ENCODE measurements around the gene JUNB.

Gene JUNB

DNA sequence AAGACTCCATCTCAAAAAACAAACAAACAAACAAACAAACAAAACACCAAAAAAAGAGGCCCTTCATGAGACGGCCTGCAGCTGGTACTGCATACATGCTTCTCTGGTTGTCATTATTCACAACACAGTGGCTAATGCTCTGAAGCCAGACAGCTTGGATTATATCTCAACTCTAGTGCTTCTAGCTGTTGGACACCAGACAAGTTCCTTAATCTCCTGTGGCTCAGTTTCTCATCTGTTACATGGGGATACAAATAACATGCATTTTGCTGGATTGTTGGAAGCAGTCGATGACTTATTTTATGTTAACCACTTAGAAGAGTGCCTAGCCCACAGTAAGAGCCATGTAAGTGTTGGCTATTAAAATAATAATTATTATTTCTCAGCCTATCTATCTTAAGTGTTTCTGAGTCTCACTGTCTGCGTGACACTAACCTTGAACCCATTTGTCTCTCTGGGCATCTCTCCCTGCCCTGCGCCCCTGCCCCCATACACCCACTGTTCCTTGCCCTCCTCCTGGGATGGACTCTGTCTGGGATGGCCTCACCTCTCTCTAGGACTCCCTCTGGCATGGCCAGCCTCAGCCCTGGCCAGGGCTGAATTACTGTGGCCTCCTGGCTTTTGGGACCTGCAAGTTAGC, 3.1 kb upstream of the JUNB start:
- peaks cover 29 to 80% (median 73%) of the 10 kb centered on the region in 4 experiments for H3K4me1 ChIP-seq (ENCODE audit: control extremely low read depth in 1 of 4, control insufficient read depth in 4 of 4, insufficient read depth in 4 of 4, low read length in 3 of 4)
- H3K27ac ChIP-seq (ENCODE audit: insufficient read depth in 1 of 2, low read depth in 1 of 2, low read length in 2 of 2, poor library complexity in 1 of 2, severe bottlenecking in 2 of 2) = peak overlapping the region; percentile 79 to 96
- ChIA-PET CTCF (interaction anchor here (1.1 to 3.5 kb wide), 3 partner anchors 9 to 22 kb away, joined by 3 to 47 read pairs (median 10); no protein-coding TSS in a partner anchor), POLR2A (interaction anchor here (12.0 kb wide), 1 partner anchor 12 kb away, joined by 198 read pairs; the partner anchor contains the start of gene HOOK2)
- H3K9me3 ChIP-seq (ENCODE audit: control extremely low read depth in 1 of 5, control insufficient read depth in 4 of 5, insufficient read depth in 2 of 5, low read depth in 1 of 5, low read length in 4 of 5) = no peaks in the 10 kb centered on the region
- DNase-seq = no peak
- no peaks in the 10 kb centered on the region for H3K36me3 ChIP-seq (ENCODE audit: control insufficient read depth in 4 of 4, insufficient read depth in 4 of 4, low read length in 3 of 4)
- peak overlapping the region in 6 of 7 experiments; percentile 36 to 99 (median 82) for H3K4me3 ChIP-seq (ENCODE audit: control insufficient read depth in 1 of 7, extremely low read depth in 1 of 7, insufficient read depth in 4 of 7, low read depth in 2 of 7, low read length in 6 of 7)
- no peaks in the 10 kb centered on the region for H3K27me3 ChIP-seq (replicated peaks in 2 of 5; ENCODE audit: control insufficient read depth in 4 of 5, insufficient read depth in 5 of 5, low read length in 4 of 5)
- 93% methylated on average over 4 of the region's 4 CpGs for WGBS (ENCODE audit: insufficient coverage)

DNA sequence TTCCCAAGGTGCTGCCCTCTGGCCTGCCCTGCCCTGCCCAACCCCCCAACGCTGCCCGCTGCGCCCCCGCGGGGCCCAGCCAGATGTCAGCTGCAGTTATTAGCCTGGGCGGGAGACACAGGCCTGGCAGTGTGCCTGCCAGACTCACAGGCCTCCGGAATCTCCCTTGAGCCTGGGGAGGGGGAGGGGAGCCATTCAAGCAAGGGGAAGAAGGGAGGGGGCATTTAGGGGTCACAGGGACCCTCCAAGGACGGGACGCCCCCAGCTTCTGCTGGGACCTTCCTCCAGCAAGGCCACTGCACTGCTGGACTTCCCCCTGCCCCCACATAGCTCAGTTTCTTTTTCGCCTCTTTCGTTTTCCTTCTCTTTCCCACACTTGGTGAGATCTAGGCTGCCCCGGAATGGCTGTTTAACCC, 2.6 kb upstream of the JUNB start:
- WGBS (ENCODE audit: insufficient coverage) = 0% methylated on average over 5 of the region's 12 CpGs
- no peaks in the 10 kb centered on the region for H3K27me3 ChIP-seq (replicated peaks in 2 of 5; ENCODE audit: control insufficient read depth in 4 of 5, insufficient read depth in 5 of 5, low read length in 4 of 5)
- no peaks in the 10 kb centered on the region for H3K9me3 ChIP-seq (ENCODE audit: control extremely low read depth in 1 of 5, control insufficient read depth in 4 of 5, insufficient read depth in 2 of 5, low read depth in 1 of 5, low read length in 4 of 5)
- no peaks in the 10 kb centered on the region for H3K36me3 ChIP-seq (ENCODE audit: control insufficient read depth in 4 of 4, insufficient read depth in 4 of 4, low read length in 3 of 4)
- DNase-seq = peak in 2 of 3 donors; percentile 84 to 87
- CTCF ChIA-PET = interaction anchor here (1.1 to 3.5 kb wide), 3 partner anchors 8 to 23 kb away, joined by 3 to 47 read pairs (median 10); no protein-coding TSS in a partner anchor
- POLR2A ChIA-PET = interaction anchor here (0.6 to 12.0 kb wide), 3 partner anchors 13 to 366 kb away, joined by 3 to 198 read pairs (median 4); partner anchors contain the start of gene HOOK2
- H3K4me3 ChIP-seq (ENCODE audit: control insufficient read depth in 1 of 7, extremely low read depth in 1 of 7, insufficient read depth in 4 of 7, low read depth in 2 of 7, low read length in 6 of 7) = peak overlapping the region in 6 of 7 experiments; percentile 54 to 99 (median 82)
- H3K4me1 ChIP-seq (ENCODE audit: control extremely low read depth in 1 of 4, control insufficient read depth in 4 of 4, insufficient read depth in 4 of 4, low read length in 3 of 4) = peaks cover 26 to 78% (median 69%) of the 10 kb centered on the region in 4 experiments
- peak overlapping the region; percentile 79 to 96 for H3K27ac ChIP-seq (ENCODE audit: insufficient read depth in 1 of 2, low read depth in 1 of 2, low read length in 2 of 2, poor library complexity in 1 of 2, severe bottlenecking in 2 of 2)

DNA sequence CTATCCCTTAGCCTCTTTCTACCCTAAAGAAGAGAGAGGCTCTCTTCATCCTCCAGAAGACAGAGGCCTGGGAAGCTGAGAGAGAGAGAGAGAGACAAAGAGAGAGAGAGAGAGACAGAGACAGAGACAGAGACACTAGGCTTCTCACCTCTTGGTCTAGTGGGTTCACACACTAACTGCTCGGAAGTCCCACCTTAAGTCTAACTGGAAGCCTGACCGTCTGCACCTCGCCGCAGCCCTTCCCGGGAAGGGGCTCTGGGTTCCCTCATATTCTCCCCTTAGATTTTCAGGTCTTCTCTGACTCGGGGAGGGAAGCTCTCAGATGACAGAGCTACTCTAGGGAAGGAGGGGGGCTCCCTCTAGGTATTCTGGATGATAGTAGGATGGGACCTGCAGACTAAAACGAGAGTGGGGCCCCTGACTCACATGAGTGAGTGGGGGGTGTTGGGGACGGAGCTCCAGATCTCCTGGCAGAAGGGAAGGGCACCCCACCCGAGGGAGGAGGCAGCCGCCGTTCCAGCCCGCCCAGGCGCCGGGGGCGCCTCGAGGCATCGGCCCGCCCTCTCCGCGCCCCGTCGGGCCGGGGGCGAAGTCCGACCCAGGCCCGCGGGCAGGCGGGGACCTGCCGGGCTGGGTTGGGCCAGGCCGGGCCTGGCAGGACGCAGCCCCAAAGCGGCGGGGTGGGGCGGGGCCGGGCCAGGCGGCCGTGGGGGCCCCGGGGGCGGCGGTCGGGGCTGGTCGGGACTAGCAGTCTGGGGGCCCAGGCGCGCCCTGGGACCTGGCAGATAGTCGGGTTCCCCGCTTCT, 2.0 kb upstream of the JUNB start:
- under 1% methylated on average over 42 of the region's 46 CpGs for WGBS (ENCODE audit: insufficient coverage)
- Histone ChIP-seq H3K27me3 (replicated peaks in 2 of 5; ENCODE audit: control insufficient read depth in 4 of 5, insufficient read depth in 5 of 5, low read length in 4 of 5) (no peaks in the 10 kb centered on the region), H3K4me3 (ENCODE audit: control insufficient read depth in 1 of 7, extremely low read depth in 1 of 7, insufficient read depth in 4 of 7, low read depth in 2 of 7, low read length in 6 of 7) (peak overlapping the region; percentile 36 to 99 (median 93)), H3K36me3 (ENCODE audit: control insufficient read depth in 4 of 4, insufficient read depth in 4 of 4, low read length in 3 of 4) (no peaks in the 10 kb centered on the region), H3K4me1 (ENCODE audit: control extremely low read depth in 1 of 4, control insufficient read depth in 4 of 4, insufficient read depth in 4 of 4, low read length in 3 of 4) (peaks cover 24 to 78% (median 68%) of the 10 kb centered on the region in 4 experiments), H3K27ac (ENCODE audit: insufficient read depth in 1 of 2, low read depth in 1 of 2, low read length in 2 of 2, poor library complexity in 1 of 2, severe bottlenecking in 2 of 2) (peak overlapping the region; percentile 79 to 96), H3K9me3 (ENCODE audit: control extremely low read depth in 1 of 5, control insufficient read depth in 4 of 5, insufficient read depth in 2 of 5, low read depth in 1 of 5, low read length in 4 of 5) (no peaks in the 10 kb centered on the region)
- DNase-seq = peak in 2 of 3 donors; percentile 48 to 59
- POLR2A ChIA-PET = interaction anchor here (0.6 to 12.0 kb wide), 3 partner anchors 13 to 366 kb away, joined by 3 to 198 read pairs (median 4); partner anchors contain the start of gene HOOK2
- CTCF ChIA-PET = interaction anchor here (3.5 kb wide), 1 partner anchor 11 kb away, joined by 47 read pairs; no protein-coding TSS in a partner anchor

DNA sequence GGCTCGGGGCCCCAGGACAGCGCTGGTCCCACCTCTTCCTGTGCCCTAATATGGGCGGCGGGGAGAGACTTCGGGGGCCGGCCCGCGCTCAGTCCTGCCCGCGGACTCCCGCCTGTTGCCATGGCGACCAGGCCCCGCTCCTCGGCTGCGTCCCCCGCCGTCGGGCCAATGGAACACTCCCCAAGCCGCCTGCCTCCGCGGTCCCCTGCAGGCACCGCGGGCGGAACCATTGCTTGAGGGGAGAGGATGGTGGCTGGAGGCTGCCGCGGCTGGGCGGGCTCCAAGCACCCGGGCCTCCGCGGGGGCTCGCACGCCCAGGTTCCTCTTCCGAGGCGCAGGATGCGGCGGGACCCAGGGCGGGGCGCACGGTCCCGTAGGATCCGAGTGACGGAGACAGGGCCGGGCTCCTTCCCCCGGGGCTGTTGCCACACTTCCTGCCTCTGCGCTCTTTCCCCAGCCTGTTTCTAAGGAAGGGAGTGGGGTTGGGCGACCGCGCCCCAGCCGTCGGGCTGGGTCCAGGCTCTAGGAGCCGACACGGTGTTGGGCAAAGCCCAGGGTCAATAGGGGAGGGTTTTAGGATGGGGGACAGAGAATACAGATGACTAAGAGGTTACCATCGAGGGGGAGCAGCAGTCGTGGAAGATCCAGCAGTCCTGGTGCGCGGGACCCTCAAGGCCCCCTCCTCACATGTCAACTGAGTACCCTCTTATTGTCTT, 1.2 kb upstream of the JUNB start:
- CTCF ChIA-PET = interaction anchor here (3.5 to 15.3 kb wide), 2 partner anchors 12 to 21 kb away, joined by 47 to 612 read pairs; partner anchors contain the start of gene HOOK2
- Histone ChIP-seq H3K9me3 (ENCODE audit: control extremely low read depth in 1 of 5, control insufficient read depth in 4 of 5, insufficient read depth in 2 of 5, low read depth in 1 of 5, low read length in 4 of 5) (no peaks in the 10 kb centered on the region), H3K36me3 (ENCODE audit: control insufficient read depth in 4 of 4, insufficient read depth in 4 of 4, low read length in 3 of 4) (no peaks in the 10 kb centered on the region), H3K27me3 (replicated peaks in 2 of 5; ENCODE audit: control insufficient read depth in 4 of 5, insufficient read depth in 5 of 5, low read length in 4 of 5) (no peaks in the 10 kb centered on the region), H3K4me3 (ENCODE audit: control insufficient read depth in 1 of 7, extremely low read depth in 1 of 7, insufficient read depth in 4 of 7, low read depth in 2 of 7, low read length in 6 of 7) (peak overlapping the region; percentile 41 to 99 (median 93)), H3K27ac (ENCODE audit: insufficient read depth in 1 of 2, low read depth in 1 of 2, low read length in 2 of 2, poor library complexity in 1 of 2, severe bottlenecking in 2 of 2) (peak overlapping the region; percentile 94 to 96), H3K4me1 (ENCODE audit: control extremely low read depth in 1 of 4, control insufficient read depth in 4 of 4, insufficient read depth in 4 of 4, low read length in 3 of 4) (peaks cover 19 to 76% (median 66%) of the 10 kb centered on the region in 4 experiments)
- DNase-seq = peak; percentile 96 to 99 (median 97)
- WGBS (ENCODE audit: insufficient coverage) = 0% methylated on average over 48 of the region's 56 CpGs
- POLR2A ChIA-PET = interaction anchor here (0.5 to 12.0 kb wide), 5 partner anchors 7 to 365 kb away, joined by 3 to 198 read pairs (median 4); partner anchors contain the start of gene HOOK2

DNA sequence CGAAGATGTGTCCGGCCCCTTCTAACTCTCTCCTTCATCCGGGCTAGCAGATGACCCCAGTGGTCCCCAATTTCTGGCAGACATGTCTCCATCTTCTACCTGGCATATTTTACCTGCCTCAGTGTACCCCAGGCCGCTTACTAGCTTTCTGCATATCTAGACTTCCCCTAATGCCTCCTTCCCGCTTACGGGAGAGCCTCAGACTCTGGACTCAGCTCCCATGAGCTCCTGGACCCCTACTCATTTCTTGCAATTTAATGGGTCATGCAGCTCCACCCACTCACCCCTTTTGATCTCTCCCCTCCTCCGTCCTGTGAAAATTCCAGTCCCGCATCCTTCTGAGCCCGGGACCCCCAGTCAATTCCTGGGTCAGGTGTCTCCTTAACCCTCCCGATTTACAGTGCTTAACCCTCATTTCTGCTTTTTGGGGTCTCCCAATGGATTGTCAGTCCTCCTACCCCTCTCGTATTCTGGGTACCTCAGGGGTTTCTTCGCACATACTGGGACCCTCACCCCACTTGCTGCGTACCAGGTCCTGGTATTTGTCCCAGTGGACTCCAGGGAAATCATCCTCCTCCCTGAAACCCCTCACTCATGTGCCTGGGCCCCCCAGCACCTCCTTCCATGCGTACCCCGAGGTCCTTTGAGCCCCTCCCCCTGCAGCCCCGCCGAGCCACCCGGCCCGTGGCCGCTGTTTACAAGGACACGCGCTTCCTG, 500 bp upstream of the JUNB start:
- H3K27ac ChIP-seq (ENCODE audit: insufficient read depth in 1 of 2, low read depth in 1 of 2, low read length in 2 of 2, poor library complexity in 1 of 2, severe bottlenecking in 2 of 2) = peak overlapping the region; percentile 94 to 96
- ChIA-PET CTCF (interaction anchor here (0.8 to 15.3 kb wide), 4 partner anchors 22 to 143 kb away, joined by 3 to 612 read pairs (median 3); partner anchors contain the start of genes FARSA, FBXW9 and HOOK2), POLR2A (interaction anchor here (0.5 to 12.0 kb wide), 5 partner anchors 8 to 91 kb away, joined by 3 to 198 read pairs (median 3); partner anchors contain the start of gene HOOK2)
- H3K27me3 ChIP-seq (replicated peaks in 2 of 5; ENCODE audit: control insufficient read depth in 4 of 5, insufficient read depth in 5 of 5, low read length in 4 of 5) = no peaks in the 10 kb centered on the region
- no peaks in the 10 kb centered on the region for H3K9me3 ChIP-seq (ENCODE audit: control extremely low read depth in 1 of 5, control insufficient read depth in 4 of 5, insufficient read depth in 2 of 5, low read depth in 1 of 5, low read length in 4 of 5)
- H3K36me3 ChIP-seq (ENCODE audit: control insufficient read depth in 4 of 4, insufficient read depth in 4 of 4, low read length in 3 of 4) = no peaks in the 10 kb centered on the region
- peak overlapping the region; percentile 41 to 99 (median 93) for H3K4me3 ChIP-seq (ENCODE audit: control insufficient read depth in 1 of 7, extremely low read depth in 1 of 7, insufficient read depth in 4 of 7, low read depth in 2 of 7, low read length in 6 of 7)
- no peak for DNase-seq
- peaks cover 14 to 71% (median 59%) of the 10 kb centered on the region in 4 experiments for H3K4me1 ChIP-seq (ENCODE audit: control extremely low read depth in 1 of 4, control insufficient read depth in 4 of 4, insufficient read depth in 4 of 4, low read length in 3 of 4)
- 1% methylated on average over 22 of the region's 22 CpGs for WGBS (ENCODE audit: insufficient coverage)
